T-cell (primary cell): ENCODE results near the gene SLC16A1. TPM values are rescaled to one million over a fixed set of nuclear protein-coding genes. Genes with fewer than 3 reads are reported as not detected.
A peak's percentile ranks its signal among the peaks of the same experiment; 100 is the strongest.

Experiments
- ATAC-seq, 4 experiments: fragments of 200-7000 bp in 3 of 4; fragments of 150-1000 bp in 1 of 4; cut with Tn5 transposase; replicated peaks in 1 of 4; 1 replicate in 3 of 4; 2 replicates in 1 of 4; pipeline ENCODE4 v1.10.0; 2021; ENCODE audit warnings: moderate library complexity in 3 of 4, mild to moderate bottlenecking in 2 of 4, moderate number of reproducible peaks in 1 of 4
- CTCF ChIA-PET, 2 donors: fragments of 300-600 bp; sonication (Branson Sonifier 250); formaldehyde crosslinking; loops; one replicate each; lab custom pipeline; 2022; ENCODE audit warnings: antibody characterized with exemption in 2 of 2; lab: Charles Lee
- POLR2A ChIA-PET, 2 donors: fragments of 300-600 bp; sonication (Branson Sonifier 250); formaldehyde crosslinking; loops; one replicate each; lab custom pipeline; 2022; ENCODE audit warnings: antibody characterized with exemption in 2 of 2; lab: Charles Lee
- DNase-seq, 35 experiments: peaks; one replicate each; pipeline versions ENCODE4 v3.0.0 to v3.0.0-alpha.2; 2013 to 2023
- H3K27ac ChIP-seq: one replicate; pipeline ENCODE4 v1.5.1; 2013; ENCODE audit warnings: low read length
- H3K27me3 ChIP-seq, 2 experiments: replicated peaks in 1 of 2; 1 replicate in 1 of 2; 2 replicates in 1 of 2; pipeline versions ENCODE4 v1.6.1 to v1.7.0; 2013; ENCODE audit warnings: low read length in 1 of 2, mixed read lengths in 1 of 2; ENCODE audit not compliant: control insufficient read depth in 2 of 2, insufficient read depth in 2 of 2; ENCODE audit errors: extremely low read depth in 1 of 2
- H3K36me3 ChIP-seq, 2 donors: 1 replicate in 1 of 2; 2 replicates in 1 of 2; pipeline versions ENCODE4 v1.6.1 to v1.7.0; 2013; ENCODE audit warnings: low read length in 1 of 2; ENCODE audit not compliant: control insufficient read depth in 2 of 2, insufficient read depth in 1 of 2; ENCODE audit errors: extremely low read depth in 1 of 2
- H3K4me1 ChIP-seq, 2 experiments: 1 replicate in 1 of 2; 2 replicates in 1 of 2; pipeline versions ENCODE4 v1.6.1 to v1.7.0; 2013; ENCODE audit warnings: low read length in 2 of 2, mixed read lengths in 1 of 2; ENCODE audit not compliant: insufficient read depth in 2 of 2, control insufficient read depth in 1 of 2; ENCODE audit errors: extremely low read depth in 1 of 2
- H3K4me3 ChIP-seq, 2 donors: 1 replicate in 1 of 2; 2 replicates in 1 of 2; pipeline versions ENCODE4 v1.5.1 to v1.7.0; 2013; ENCODE audit warnings: mild to moderate bottlenecking in 2 of 2, low read length in 1 of 2, moderate library complexity in 1 of 2; ENCODE audit not compliant: control insufficient read depth in 1 of 2; ENCODE audit errors: extremely low read depth in 1 of 2
- H3K9me3 ChIP-seq: 2 replicates; pipeline ENCODE4 v1.7.0; 2013
- H3K27ac Mint-ChIP-seq, 2 donors: one replicate each; pipeline ENCODE4 v1.8.0; 2020 to 2021; ENCODE audit warnings: mild to moderate bottlenecking in 2 of 2, mixed read lengths in 2 of 2
- H3K27me3 Mint-ChIP-seq, 2 donors: one replicate each; pipeline ENCODE4 v1.8.0; 2021 to 2022; ENCODE audit warnings: mixed read lengths in 2 of 2
- H3K36me3 Mint-ChIP-seq: one replicate; pipeline ENCODE4 v1.8.0; 2021; ENCODE audit warnings: mixed read lengths
- H3K4me1 Mint-ChIP-seq, 3 donors: one replicate each; pipeline ENCODE4 v1.8.0; 2020 to 2022; ENCODE audit warnings: mixed read lengths in 3 of 3, mild to moderate bottlenecking in 1 of 3
- H3K4me3 Mint-ChIP-seq, 3 donors: one replicate each; pipeline ENCODE4 v1.8.0; 2020 to 2022; ENCODE audit warnings: mild to moderate bottlenecking in 3 of 3, mixed read lengths in 3 of 3, moderate library complexity in 3 of 3
- H3K9me3 Mint-ChIP-seq, 3 donors: one replicate each; pipeline ENCODE4 v1.8.0; 2020 to 2022; ENCODE audit warnings: mixed read lengths in 3 of 3
- WGBS: methylation state at CpG from one replicate; pipeline ENCODE4 v1.1.5; 2013; ENCODE audit warnings: missing lambda C conversion rate; ENCODE audit not compliant: insufficient coverage; 5-methylcytosine and 5-hydroxymethylcytosine counted together
- total RNA-seq, 35 experiments: library from RNA in 6 of 35; stranded (reverse) in 6 of 35; fragments of 120-200 nt in 1 of 35; gene quantifications; one replicate each; pipeline versions ENCODE4 v1.2.1 to v1.2.4 and lab custom pipeline; 2013 to 2026

Gene SLC16A1
- total RNA-seq, 5 donors from 2014 or later (not counting 1 experiment from before 2014, with no cell fraction given) = 13.3 to 23.2 (median 20.3) TPM

DNA sequence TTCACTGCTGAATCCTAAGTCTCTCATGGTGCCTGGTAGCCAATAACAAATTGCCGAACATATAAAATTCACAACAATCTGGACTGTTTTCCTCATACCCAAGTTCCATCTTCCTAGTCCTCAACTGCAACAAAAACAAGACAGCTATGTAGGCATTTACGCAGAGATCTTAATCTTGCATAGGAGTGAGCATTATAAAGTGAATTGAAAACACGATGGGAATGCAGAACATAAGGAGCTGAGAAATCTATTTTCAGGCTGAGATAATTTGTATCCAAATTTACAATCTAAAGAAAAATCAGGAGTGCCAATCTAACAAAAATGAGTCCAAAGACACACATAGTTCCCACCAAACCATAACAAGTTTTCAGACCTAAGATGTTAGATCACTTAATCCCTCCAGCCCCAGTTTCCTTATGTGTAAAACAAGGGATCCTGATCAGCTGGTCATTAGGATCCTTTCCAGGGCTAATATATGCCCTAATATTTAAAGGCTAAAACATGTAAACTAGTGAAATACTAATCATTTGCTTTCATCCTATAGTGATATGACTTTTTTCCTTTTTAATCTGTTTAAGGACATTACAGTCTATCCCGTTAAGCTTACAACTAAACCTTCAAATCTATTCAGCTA is 1.9 kb downstream of the SLC16A1 start:
- ATAC-seq = no peak
- CTCF ChIA-PET = interaction anchor here (0.6 to 2.4 kb wide), 5 partner anchors 17 to 1006 kb away, joined by 3 to 13 read pairs (median 4); partner anchors contain the start of gene LRIG2 (in 1 of the 2)
- peaks cover 14 to 28% of the 10 kb centered on the region in 2 experiments for H3K4me1 ChIP-seq
- no peak overlapping the region for H3K4me3 ChIP-seq
- peak overlapping the region in 1 of 2 donors; percentile 35 for H3K27ac Mint-ChIP-seq
- no peaks in the 10 kb centered on the region for H3K9me3 Mint-ChIP-seq
- no peaks in the 10 kb centered on the region for H3K36me3 ChIP-seq
- H3K27ac ChIP-seq = no peak overlapping the region
- no peak for DNase-seq
- H3K9me3 ChIP-seq = no peaks in the 10 kb centered on the region
- H3K27me3 ChIP-seq = no peaks in the 10 kb centered on the region
- peak overlapping the region; percentile 96 to 99 (median 97) for H3K4me3 Mint-ChIP-seq
- H3K36me3 Mint-ChIP-seq = no peaks in the 10 kb centered on the region
- POLR2A ChIA-PET = interaction anchor here (0.6 to 1.2 kb wide), 3 partner anchors 118 to 533 kb away, joined by 3 to 9 read pairs (median 3); partner anchors contain the start of gene LRIG2 (in 1 of the 2)
- 80% methylated on average over 1 of the region's 4 CpGs for WGBS
- peaks cover 46 to 51% (median 50%) of the 10 kb centered on the region in 3 donors for H3K4me1 Mint-ChIP-seq
- no peaks in the 10 kb centered on the region for H3K27me3 Mint-ChIP-seq

DNA sequence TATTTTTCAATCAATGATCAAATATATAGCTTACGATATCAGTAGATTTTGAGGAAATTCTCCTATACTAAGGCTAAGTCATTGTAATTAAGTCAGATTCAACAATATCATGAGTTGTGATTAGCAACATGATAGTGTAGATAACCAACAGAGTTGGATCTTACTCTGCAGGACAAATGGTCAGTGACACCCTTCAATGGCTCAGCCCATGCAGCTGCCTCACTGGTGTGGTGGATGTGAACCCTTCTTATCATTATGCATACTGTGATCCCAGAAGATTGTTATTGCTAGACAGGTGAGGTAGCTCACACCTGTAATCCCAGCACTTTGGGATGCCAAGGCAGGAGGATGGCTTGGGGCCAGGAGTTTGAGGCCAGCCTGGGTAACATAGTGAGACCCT is 5.6 kb downstream of the SLC16A1 start:
- Mint-ChIP-seq H3K27ac (no peak overlapping the region), H3K36me3 (no peaks in the 10 kb centered on the region), H3K4me3 (no peak overlapping the region), H3K9me3 (no peaks in the 10 kb centered on the region), H3K4me1 (peaks cover 24 to 27% (median 25%) of the 10 kb centered on the region in 3 donors), H3K27me3 (no peaks in the 10 kb centered on the region)
- H3K36me3 ChIP-seq = no peaks in the 10 kb centered on the region
- peaks cover 3 to 7% of the 10 kb centered on the region in 2 experiments for H3K4me1 ChIP-seq
- no peak overlapping the region for H3K27ac ChIP-seq
- no peak overlapping the region for H3K4me3 ChIP-seq
- ChIA-PET CTCF (interaction anchor here (0.6 to 1.1 kb wide), 4 partner anchors 89 to 379 kb away, joined by 3 to 5 read pairs (median 4); partner anchors contain the start of gene LRIG2 (in 1 of the 2)), POLR2A (no interaction called here)
- no peak for ATAC-seq
- H3K27me3 ChIP-seq = no peaks in the 10 kb centered on the region
- no CpG with 5 or more reads among the region's 1 CpG for WGBS
- H3K9me3 ChIP-seq = no peaks in the 10 kb centered on the region
- no peak for DNase-seq

DNA sequence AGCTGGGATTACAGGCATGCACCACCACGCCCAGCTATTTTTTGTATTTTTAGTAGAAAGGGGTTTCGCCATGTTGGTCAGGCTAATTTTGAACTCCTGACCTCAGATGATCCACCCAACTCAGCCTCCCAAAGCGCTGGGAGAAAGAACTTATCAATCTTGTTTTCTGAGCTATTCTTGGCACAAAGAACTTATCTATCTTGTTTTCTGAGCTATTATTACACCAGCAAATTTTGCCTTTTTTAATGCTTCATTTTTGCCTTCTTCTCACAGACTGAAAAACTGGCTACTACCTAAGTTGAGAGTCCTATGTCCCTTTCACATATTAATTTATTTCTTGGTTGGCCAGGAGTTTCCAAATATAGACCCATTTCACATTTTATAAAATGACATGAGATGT is 9.3 kb downstream of the SLC16A1 start:
- peaks cover 2 to 10% (median 2%) of the 10 kb centered on the region in 3 donors for H3K4me1 Mint-ChIP-seq
- H3K27me3 ChIP-seq = no peaks in the 10 kb centered on the region
- DNase-seq = no peak
- H3K9me3 ChIP-seq = no peaks in the 10 kb centered on the region
- H3K36me3 Mint-ChIP-seq = peaks cover 5% of the 10 kb centered on the region
- H3K4me3 Mint-ChIP-seq = no peak overlapping the region
- no peaks in the 10 kb centered on the region for H3K4me1 ChIP-seq
- no CpG with 5 or more reads among the region's 3 CpGs for WGBS
- H3K27me3 Mint-ChIP-seq = no peaks in the 10 kb centered on the region
- H3K27ac Mint-ChIP-seq = no peak overlapping the region
- no peaks in the 10 kb centered on the region for H3K9me3 Mint-ChIP-seq
- no peak overlapping the region for H3K4me3 ChIP-seq
- ChIA-PET CTCF (interaction anchor here (0.6 to 1.0 kb wide), 3 partner anchors 34 to 166 kb away, joined by 3 to 5 read pairs (median 4); no protein-coding TSS in a partner anchor), POLR2A (no interaction called here)
- H3K36me3 ChIP-seq = no peaks in the 10 kb centered on the region
- ATAC-seq = no peak
- H3K27ac ChIP-seq = no peak overlapping the region

DNA sequence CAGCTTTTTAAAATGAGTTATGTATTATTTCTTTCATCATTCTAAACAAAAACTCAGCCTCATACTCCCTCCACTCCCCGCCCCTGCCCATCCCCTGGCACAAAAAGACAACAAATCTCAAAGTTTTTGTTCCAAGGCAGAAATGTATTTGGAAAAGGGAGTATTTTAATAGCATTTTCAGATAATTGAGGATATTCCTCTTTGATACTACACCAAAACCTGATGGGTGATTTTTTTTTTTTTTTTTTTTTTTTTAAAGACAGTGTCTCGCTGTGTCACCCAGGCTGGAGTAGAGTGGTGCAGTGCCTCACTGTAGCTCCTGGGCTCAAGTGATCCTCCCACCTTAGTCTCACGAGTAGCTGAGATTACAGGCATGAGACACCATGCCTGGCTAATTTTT is 16.2 kb downstream of the SLC16A1 start:
- no peak overlapping the region for H3K4me3 ChIP-seq
- no peaks in the 10 kb centered on the region for H3K27me3 ChIP-seq
- no peaks in the 10 kb centered on the region for H3K36me3 ChIP-seq
- POLR2A ChIA-PET = no interaction called here
- H3K9me3 ChIP-seq = no peaks in the 10 kb centered on the region
- H3K27ac Mint-ChIP-seq = no peak overlapping the region
- no CpG with 5 or more reads among the region's 3 CpGs for WGBS
- H3K4me1 Mint-ChIP-seq = peaks cover 10 to 24% (median 14%) of the 10 kb centered on the region in 3 donors
- no peaks in the 10 kb centered on the region for H3K27me3 Mint-ChIP-seq
- DNase-seq (no peak), ATAC-seq (no peak)
- no peaks in the 10 kb centered on the region for H3K4me1 ChIP-seq
- H3K4me3 Mint-ChIP-seq = no peak overlapping the region
- H3K36me3 Mint-ChIP-seq = peaks cover 5% of the 10 kb centered on the region
- CTCF ChIA-PET = interaction anchor here in 1 of 2 donors (0.7 kb wide), 1 partner anchor 198 kb away, joined by 6 read pairs; no protein-coding TSS in a partner anchor
- H3K9me3 Mint-ChIP-seq = no peaks in the 10 kb centered on the region
- H3K27ac ChIP-seq = no peak overlapping the region

DNA sequence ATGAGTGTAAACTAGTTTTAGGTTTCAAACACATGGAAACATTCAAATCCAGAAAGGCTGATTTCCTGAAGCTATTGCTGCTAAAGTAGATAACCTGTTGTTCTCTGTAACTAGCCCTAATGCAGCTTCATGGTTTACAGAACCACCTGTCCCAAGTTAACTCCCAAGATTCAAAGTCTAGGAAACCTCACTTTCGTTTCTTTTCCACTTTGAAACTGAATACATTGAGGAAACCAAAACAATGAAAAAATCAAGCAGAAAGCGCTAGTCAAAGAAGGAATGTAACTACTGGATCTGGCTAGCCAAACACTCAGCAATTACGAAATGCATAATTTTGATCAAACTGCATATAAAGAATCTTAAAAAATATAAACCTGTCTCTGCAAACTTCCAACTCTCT is 17.8 kb downstream of the SLC16A1 start:
- ChIA-PET POLR2A (no interaction called here), CTCF (no interaction called here)
- Mint-ChIP-seq H3K4me1 (peaks cover 10 to 29% (median 16%) of the 10 kb centered on the region in 3 donors), H3K36me3 (peaks cover 5% of the 10 kb centered on the region), H3K4me3 (no peak overlapping the region), H3K27ac (peak overlapping the region in 1 of 2 donors; percentile 34), H3K9me3 (no peaks in the 10 kb centered on the region), H3K27me3 (no peaks in the 10 kb centered on the region)
- no CpG with 5 or more reads among the region's 3 CpGs for WGBS
- H3K4me1 ChIP-seq = no peaks in the 10 kb centered on the region
- no peak overlapping the region for H3K4me3 ChIP-seq
- DNase-seq = no peak
- no peak for ATAC-seq
- H3K27ac ChIP-seq = no peak overlapping the region
- no peaks in the 10 kb centered on the region for H3K36me3 ChIP-seq
- H3K27me3 ChIP-seq = no peaks in the 10 kb centered on the region
- H3K9me3 ChIP-seq = no peaks in the 10 kb centered on the region

DNA sequence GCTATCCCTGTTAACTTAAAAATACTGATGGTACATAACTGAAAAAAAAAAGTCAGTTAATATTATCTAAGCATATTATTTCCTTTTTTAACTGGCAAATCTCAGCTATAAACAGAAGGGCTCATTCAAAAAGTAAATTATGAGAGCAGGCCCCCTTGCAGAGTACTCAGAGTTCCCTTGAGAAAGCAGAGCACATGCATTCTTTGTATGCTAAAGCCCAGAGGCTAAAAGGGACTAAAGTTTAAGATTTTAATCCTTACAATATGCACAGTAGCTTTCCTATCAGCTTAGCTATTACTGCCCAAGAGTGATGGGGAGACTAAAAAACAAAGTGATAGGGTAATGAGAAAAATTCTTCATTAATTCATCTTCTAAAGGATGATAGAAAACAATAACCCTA is 18.5 kb downstream of the SLC16A1 start:
- no peaks in the 10 kb centered on the region for H3K9me3 Mint-ChIP-seq
- H3K4me1 Mint-ChIP-seq = peaks cover 6 to 29% (median 16%) of the 10 kb centered on the region in 3 donors
- H3K4me3 Mint-ChIP-seq = no peak overlapping the region
- no peak overlapping the region for H3K27ac ChIP-seq
- H3K36me3 Mint-ChIP-seq = no peaks in the 10 kb centered on the region
- DNase-seq (no peak), ATAC-seq (no peak)
- H3K36me3 ChIP-seq = no peaks in the 10 kb centered on the region
- ChIA-PET CTCF (interaction anchor here in 1 of 2 donors (0.6 to 1.4 kb wide), 2 partner anchors 16 to 40 kb away, joined by 3 read pairs; no protein-coding TSS in a partner anchor), POLR2A (no interaction called here)
- H3K4me1 ChIP-seq = no peaks in the 10 kb centered on the region
- no peaks in the 10 kb centered on the region for H3K27me3 ChIP-seq
- no peak overlapping the region for H3K4me3 ChIP-seq
- no peaks in the 10 kb centered on the region for H3K27me3 Mint-ChIP-seq
- peak overlapping the region in 1 of 2 donors; percentile 34 for H3K27ac Mint-ChIP-seq
- no peaks in the 10 kb centered on the region for H3K9me3 ChIP-seq
